GM04504 (cell line): ENCODE measurements around the gene LTBP1.

Experiments
- DNase-seq: peaks from one replicate; pipeline ENCODE4 v3.0.0-alpha.2; 2012; ENCODE audit warnings: low read depth

LTBP1 gene

DNA sequence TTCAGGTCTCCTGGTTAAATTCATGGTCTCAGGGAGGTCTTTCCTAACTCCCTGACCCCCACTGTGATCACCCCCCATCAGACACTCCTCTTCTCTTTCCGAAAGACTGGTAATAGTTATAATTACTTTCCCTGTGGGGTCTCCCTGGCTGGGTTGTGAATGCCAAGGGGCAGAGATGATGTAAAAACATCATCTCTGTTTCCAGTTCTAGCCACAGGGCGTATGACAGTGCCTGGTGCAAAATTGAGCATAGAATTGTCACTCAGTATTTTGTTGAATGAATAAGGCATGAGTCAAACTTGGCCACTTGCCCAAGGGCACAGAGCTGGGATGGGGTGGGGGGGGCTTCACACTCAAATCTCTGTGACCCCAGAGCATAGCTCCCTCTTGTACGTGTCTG is 65.2 kb downstream of the LTBP1 start:
- DNase-seq, result no peak

DNA sequence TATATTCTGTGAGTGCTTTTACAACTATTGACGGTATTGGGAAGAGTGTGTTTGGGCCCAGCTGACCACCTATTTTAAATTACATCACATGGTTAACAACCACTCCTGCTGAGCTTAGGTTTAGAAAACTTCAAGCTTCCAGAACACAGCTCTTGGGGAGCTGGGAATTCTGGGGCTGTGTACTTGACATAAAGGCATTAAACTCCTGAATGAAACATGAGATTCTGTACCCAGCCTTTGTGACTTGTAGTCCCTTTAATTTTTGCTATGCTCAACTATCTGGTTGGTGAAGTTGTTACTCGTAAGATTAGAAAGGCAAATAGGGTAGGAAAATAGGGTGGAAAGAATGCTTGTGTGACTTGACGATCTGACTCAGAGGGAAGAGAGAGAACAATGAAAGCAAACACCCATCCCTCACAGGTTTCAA is 66.9 kb downstream of the LTBP1 start:
- DNase-seq, result no peak

DNA sequence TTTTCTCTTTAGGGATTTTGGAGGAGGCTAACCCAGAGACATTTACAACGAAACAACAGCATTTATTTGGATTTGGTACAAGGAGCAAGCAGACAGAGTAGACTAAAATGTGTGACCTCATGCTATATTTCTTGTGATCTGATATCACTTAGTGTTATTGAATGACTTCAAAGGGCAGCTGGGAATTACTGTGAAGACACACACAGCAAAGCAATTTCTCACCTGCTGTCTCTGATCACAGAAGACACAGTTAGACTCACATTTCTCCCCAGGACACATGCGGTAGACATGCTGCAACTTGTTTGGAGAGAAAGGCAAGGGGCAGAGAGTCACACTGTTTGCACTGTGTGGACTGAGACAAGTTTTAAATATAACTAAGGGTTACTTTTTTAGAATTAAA is 67.5 kb downstream of the LTBP1 start:
- DNase-seq, result no peak

DNA sequence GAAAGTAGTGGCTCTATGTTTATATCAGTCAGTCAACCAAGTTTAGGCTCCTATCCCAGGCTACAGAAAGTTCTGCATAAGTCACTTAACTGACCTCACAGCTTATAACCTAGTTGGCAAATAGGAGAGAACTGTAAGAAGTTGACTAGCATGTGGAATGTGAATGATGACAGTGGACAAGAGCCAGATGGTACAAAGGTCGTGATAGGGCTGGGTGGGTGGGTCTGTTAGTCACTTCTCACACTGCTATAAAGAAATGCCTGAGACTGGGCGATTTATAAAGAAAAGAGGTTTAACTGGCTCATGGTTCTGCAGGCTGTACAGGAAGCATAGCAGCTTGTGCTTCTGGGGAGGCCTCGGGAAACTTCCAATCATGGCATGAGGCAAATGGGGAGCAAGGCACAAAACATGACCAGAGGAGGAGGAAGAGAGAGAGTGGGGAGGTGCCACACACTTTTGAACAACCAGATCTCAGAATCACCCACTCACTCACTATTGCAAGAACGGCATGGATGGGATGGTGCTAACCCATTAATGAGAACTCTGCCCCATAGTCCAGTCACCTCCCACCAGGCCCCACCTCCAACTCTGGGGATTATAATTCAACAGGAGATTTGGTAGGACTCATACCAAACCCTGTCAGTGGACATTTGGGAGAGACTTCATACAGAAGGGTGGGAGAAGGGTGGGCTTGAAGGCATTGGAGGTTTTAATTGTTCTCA is 68.8 kb downstream of the LTBP1 start:
- DNase-seq, result peak; percentile 75

DNA sequence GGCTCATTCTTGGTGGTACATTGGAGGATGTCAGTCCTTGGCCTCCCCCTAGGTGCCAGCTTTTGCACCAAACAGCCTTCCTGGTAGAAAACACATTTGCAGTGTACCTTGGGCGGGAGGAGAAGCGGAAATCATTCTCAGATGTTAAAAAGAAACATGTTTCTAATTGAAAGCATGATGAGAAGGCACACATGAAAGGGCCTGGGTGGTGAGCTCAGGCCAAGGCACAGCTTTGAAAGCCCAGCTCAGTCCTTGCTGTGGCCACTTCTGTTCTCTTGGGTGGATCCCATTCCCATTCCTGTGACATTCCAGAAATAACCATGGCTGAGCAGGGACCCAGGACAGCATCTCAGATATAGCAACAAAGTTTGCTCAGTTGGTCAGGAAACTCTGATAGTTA is 71.5 kb downstream of the LTBP1 start:
- DNase-seq, result no peak

DNA sequence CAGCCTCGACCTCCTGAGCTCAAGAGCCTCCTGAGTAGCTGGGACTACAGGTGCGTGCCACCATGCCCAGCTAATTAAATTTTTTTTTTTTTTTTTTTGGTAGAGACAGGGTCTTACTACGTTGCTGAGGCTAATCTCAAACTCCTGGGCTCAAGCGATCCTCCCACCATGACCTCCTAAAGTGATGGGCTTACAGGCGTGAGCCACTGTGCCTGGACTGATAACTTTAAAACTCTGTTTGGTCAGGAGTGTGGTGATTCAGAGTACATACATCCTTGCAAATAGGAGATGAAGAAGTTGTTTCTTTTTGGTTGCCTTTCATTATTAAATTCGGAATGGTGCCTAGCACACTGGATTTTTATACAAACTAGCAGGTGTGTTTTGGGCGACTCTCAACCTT is 73.0 kb downstream of the LTBP1 start:
- no peak for DNase-seq

DNA sequence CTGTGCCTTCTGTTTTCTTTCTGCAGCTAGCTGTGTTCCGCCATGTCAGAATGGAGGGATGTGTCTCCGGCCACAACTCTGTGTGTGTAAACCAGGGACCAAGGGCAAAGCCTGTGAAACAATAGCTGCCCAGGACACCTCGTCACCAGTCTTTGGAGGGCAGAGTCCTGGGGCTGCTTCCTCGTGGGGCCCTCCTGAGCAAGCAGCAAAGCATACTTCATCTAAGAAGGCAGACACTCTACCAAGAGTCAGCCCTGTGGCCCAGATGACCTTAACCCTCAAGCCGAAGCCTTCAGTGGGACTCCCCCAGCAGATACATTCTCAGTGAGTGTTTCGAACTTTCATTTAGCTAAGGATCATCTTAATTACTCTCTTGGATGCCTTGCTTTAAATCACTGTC is 74.1 kb downstream of the LTBP1 start:
- DNase-seq, result no peak

DNA sequence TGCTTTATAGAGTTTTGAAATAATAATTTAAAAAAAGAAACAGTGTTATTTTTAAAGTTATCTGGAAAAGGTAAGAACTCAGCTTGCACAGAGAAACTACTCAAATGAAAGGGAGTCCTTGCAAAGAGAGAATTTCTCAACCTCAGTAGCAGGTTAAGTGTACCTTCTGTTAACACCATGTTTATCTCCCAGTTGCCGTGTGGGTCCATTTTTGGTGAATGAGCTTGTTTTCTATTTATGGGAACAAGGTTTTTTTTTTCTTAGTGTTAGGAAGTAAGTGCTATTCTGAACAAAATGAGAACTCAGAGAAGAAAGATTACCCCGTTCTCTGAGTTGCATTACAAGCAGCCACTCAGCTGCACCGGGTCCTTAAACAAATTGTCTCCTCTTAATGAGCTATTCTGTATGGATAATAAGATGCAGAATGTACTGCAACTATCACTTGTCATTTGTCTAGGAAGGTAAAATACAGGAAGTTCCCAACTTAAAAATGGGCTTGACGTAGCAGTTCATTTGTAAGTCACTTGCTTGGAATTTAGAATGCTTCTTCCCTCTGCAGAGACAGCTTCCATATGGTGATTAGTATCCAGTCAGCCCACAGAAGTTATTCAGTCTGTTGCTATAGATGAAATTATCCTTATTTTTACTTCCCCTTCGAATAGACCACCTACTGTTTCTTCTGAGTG is 74.9 kb downstream of the LTBP1 start:
- DNase-seq, result no peak

DNA sequence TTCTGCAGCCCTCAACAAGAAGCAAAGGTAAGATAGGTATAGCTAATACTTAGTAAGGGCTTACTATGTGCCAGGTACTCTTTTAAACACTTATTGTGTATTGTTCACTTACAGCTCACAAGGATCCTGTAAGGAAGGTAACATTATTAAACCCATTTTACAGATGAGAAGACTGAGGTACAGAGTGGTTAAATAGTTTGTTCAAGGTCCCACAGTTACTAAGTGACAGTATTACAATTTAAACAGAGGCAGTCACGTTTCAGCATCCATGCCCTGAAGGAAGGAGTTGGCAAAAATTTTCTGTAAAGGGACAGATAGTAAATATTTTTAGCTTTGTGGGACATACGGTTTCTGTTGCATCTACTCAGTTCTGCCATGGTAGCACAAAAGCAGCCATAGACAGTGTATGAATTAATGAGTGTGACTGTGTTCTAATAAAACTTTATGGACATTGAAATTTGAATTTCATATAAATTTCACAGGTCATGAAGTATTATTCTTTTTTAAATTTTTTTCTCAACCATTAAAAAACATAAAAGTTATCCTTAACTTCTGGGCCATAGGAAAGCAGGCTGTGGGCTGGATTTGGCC is 75.7 kb downstream of the LTBP1 start:
- DNase-seq, result no peak

DNA sequence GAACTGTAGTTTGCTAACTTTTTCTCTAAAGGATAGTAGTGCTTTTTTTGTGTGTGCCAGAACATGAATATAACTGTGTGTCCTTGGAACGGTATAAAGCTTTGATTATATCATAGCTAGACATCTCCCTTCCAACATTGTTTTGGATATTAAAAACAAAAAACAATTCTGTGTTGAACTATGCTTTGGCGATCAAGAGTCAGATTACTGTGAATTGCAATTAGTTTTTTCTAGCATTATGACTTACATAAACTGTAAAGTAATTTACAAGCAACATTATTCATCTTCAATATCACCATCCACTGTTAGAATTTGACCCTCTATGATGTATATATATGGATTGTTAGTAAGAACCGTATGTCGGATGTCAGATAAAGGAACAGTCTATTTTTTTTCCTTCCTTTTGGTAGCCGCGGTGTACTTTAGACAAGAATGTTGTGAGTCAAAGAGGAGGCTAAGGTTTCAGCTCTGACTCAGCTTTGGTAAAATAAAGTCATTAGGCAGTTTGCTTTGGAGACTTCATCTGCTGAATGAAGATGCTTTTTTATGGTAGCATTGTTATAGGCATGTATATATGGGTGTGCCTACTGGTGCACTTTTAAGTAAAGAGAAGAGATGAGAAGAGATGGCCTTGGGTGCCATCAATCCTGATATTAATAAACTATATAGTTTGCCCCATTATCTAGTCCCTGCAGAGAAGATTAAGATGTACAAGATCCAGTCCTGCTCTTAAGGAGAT is 76.4 kb downstream of the LTBP1 start:
- peak; percentile 32 for DNase-seq

DNA sequence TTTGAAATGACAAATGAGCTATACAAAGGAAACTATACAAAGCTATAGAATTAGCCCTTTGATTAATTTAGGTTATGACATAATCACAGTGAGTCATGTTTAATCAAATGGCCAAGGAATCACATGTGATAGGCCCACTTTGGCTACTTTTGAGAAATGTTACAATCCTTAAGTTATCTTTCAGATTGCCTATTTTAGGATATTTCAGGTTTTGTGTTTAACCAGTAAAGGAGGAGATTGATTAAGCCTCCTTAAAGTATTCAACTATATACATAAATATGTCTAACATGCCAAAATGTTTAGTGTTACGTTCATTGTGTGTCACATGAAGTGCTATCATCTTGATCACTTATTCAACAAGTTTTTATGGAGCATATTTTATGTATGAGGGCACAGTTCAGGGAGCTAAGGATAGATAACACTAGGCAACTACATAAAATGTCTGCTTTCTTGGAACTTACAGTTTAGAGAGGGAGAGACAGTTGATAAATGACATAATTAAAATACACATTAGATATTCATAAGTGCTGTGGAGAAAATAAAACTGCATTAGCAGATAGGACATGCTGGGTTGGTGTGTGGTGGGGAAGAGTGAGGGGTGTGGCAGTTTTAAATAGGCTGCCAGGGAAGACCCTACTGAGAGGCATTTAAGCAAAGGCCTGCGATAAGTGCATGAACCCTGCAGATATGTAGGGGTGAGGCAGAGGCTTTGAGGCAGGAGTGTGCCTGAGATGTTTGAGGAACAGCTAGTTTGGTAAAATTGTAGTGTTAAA is 77.2 kb downstream of the LTBP1 start:
- DNase-seq, result no peak

DNA sequence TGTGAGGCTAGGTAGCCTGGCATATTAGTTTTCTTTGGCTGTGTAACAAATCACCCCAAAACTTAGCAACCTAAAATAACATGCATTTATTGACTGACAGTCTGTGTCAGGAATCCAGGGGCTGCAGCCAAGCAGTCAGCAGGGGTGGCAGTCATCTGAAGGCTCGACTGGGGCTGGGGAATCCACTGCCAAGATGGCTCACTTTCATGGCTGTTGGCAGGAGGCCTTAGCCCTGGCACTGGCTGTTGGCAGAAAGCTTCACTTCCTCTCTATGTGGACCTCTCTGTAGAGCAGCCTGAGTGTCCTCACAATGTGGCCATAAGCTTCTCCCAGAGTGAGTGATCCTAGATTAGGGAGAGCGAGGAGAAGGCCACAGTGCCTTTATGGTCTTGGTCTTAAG is 78.0 kb downstream of the LTBP1 start:
- no peak for DNase-seq

DNA sequence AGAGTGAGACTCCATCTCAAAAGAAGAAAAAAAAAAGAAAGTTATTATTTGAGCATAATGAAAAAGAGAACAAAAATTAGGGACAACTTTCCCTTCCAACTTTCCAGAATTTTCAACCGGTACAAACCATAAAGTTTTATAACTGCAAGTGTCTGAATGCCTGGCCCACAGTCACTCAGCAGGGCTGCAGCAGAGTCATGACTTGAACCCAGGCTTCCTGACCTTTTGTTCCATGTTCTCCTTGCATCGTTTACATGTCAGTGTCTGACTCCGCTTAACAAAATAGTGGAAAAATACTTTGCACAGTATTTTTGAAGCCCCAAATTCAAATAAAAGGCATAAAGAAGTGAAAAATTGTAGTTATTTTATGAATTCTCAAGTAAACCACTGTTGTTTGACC is 82.7 kb downstream of the LTBP1 start:
- DNase-seq, result no peak

DNA sequence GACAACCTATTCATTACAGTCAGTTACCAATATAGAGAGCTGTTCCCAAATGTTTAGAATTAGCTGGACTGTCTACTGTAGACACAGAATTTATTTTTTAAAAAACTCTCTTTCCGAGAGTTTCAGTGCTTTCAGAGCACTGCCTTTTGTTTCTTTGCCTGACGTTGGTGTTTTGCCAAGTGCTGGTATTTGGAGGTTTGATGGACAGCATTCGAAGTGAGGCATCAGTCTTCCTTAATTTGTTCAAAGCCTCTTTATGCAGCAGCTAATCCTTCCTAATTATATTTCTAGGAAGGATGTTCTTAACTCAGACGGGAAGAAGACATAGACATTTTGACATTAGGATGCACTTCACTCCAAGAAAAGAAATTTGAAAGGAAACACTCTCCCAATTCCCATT is 83.2 kb downstream of the LTBP1 start:
- DNase-seq, result no peak

DNA sequence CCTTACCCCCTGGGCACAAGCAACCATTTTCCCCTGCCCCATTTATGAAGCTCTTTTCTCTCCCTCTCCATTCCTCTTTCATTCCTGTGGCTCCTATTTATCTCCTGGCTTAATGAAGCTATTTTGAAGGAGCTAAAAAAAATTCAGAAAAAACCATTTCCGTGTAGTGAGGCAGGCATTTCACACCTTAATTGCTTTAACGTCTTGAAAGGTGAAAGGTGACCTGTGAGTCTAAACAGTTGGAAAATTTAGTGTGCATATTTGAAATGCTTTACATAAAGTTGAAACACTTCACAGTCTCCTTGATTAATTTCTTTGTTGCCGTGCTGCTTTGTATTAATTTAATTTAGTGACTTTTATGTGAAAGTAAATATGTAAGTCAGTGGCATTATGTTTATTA is 83.6 kb downstream of the LTBP1 start:
- no peak for DNase-seq

DNA sequence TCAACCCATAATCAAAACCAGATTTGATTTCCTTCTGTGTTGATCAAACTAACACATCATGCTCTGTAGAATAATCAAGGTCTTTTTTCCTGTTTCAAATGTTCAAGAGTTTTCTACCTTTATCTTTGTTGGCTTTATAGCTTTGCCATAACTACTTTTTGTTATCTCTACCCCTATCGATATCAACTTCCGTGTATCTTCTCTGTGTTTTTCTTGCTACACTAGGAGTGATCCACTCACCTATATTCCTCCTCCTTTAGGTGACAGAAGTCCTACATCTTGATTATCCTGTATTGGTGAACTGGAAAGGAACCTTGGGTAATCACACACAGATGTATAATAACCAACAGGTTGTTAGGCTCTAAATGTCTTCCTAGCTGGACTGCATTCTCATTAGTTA is 85.5 kb downstream of the LTBP1 start:
- DNase-seq, result no peak

DNA sequence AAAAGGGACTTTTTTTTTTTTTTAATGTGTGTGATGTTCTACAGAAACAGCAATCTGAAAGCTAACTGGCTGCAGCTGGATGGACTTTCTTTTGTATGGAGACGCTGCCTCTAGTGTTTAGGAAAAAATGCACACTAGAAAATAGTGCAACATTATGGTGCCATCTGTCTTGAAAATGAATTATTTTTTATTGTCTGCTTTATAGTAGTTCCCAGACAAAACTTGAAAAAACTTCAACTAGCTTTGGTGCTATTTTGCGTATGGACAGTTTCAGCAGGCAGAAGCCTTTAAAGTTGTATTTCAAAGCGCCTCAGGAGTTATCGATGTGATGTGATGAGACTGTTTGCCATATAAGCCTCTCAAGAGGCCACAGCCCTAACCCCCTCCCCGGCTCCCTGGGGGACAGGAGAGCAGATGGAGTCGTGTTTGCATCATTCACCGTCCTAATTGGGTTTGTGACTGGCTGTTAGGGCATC is 86.9 kb downstream of the LTBP1 start:
- DNase-seq, result peak; percentile 35

DNA sequence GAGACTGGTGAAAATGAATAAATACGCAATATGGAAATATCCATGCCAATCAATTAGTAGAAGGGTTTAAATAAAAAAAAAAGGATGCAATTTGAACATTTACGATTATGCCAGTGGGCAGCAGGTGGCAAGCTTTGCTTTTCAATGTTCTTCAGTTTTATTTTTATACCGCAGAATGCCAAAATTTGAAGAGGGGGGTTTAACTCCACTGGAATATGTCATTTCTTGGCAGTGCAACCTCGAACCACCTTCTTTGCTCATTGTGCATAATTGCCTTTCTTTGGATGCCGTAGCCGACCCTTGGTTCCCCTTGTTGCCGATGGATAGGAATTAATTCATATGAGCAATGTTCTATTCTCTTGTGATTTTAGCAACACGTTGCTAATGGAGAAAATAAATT is 88.0 kb downstream of the LTBP1 start:
- no peak for DNase-seq

DNA sequence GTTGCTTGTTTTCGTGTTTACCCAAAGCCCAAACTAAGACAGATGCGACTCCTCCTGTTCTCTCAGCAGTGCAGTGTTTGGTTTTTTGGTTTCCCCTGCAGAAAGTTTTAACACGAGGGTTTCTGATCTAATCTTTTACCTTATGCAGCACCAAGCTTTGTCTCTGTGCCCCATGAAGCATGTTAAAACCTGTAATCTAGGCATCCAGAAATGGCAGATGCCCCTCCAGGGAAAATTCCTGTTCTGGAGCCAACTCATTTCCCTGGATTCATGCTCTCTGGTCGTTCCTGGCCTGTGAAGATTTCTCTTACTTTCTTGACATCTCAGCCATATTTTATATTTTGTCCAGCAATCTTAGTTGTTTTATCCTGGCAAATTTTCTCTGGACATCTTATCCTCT is 91.5 kb downstream of the LTBP1 start:
- DNase-seq, result no peak

DNA sequence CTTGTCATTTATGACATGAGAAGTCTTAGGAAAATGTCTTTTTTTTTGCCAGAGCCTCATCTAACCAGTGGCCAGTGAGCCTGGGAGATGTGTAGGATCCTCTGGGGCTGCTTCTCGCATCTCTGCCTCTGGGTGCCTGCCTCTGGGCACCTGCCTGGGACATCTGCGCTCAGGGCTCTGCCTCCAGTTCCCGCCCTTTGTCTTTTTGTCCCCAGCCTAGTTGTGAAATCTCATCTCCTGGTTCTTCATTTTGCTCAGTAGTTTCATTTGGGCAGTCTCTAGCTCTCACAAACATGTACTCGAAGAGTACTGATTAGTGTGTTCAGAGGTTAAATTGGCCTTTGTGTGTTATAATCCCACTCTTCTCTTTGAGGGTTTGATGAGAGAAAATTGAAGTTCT is 92.0 kb downstream of the LTBP1 start:
- DNase-seq, result no peak

DNA sequence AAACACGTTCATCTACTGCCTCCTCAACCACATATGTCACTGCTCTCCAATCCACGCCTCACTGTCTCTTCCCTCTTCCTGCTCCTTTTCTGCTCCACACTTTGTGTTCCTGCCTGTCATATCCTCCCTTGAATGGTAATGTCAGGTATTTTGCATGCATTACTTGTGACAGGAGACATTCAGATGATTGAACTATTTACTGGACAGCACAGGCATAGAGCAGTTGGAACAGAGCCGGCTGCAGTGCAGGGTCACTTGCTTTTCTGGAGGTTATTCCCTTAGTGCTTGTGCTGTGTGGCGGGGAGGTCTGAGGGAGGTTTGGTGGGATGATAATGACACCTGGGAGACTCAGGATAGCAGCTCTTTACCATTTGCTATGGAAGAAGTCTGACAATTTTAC is 93.8 kb downstream of the LTBP1 start:
- DNase-seq, result no peak

DNA sequence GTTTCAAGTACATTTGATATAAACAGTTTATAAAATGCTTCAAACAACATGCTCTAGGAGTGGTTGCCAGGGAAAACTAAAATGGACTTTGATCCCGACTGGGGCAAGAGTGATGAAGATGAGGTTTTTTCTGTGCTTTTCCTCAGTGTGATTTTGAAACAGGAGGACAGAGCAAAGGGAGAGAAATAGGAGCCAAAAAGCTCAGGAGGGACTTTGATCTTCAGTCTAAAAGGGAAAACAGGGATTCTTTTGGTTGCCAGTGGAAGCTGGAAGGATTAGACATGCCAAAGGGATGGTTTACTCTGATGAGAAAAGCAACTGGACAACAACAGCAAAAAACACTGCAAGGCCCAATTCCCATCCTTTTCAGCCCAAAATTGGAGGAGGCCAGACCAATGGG is 95.5 kb downstream of the LTBP1 start:
- DNase-seq, result no peak
